Effector memory CD4-positive, alpha-beta T cell (primary cell): ENCODE measurements around the gene IL1R2.

ENCODE experiments used
- DNase-seq, 3 donors: peaks; one replicate each; pipeline ENCODE4 v3.0.0-alpha.2; 2020
- H3K27ac ChIP-seq: 2 replicates; pipeline ENCODE4 v1.7.0; 2013; ENCODE audit warnings: mild to moderate bottlenecking, low read length, moderate library complexity; ENCODE audit not compliant: insufficient read depth, poor library complexity, severe bottlenecking
- H3K27me3 ChIP-seq: replicated peaks from 2 replicates; pipeline ENCODE4 v1.7.0; 2013; ENCODE audit warnings: mild to moderate bottlenecking, low read length; ENCODE audit not compliant: insufficient read depth, control insufficient read depth, poor library complexity, severe bottlenecking
- H3K36me3 ChIP-seq: 2 replicates; pipeline ENCODE4 v1.7.0; 2013; ENCODE audit warnings: mild to moderate bottlenecking, low read length, moderate library complexity; ENCODE audit not compliant: control insufficient read depth, insufficient read depth
- H3K4me1 ChIP-seq: 2 replicates; pipeline ENCODE4 v1.7.0; 2013; ENCODE audit warnings: low read length, mild to moderate bottlenecking; ENCODE audit not compliant: control insufficient read depth, insufficient read depth, poor library complexity, severe bottlenecking
- H3K4me3 ChIP-seq: 2 replicates; pipeline ENCODE4 v1.7.0; 2013; ENCODE audit warnings: low read length, low read depth, mild to moderate bottlenecking; ENCODE audit not compliant: insufficient read depth, poor library complexity, severe bottlenecking
- H3K9me3 ChIP-seq: 2 replicates; pipeline ENCODE4 v1.7.0; 2013; ENCODE audit warnings: mild to moderate bottlenecking, low read length, moderate library complexity; ENCODE audit not compliant: control insufficient read depth

The IL1R2 gene

GRCh38 chr2:102028470-102028869, 36.7 kb downstream of the IL1R2 start:
- Histone ChIP-seq H3K9me3 (no peaks in the 10 kb centered on the region), H3K4me1 (peaks cover 6% of the 10 kb centered on the region), H3K27ac (no peak overlapping the region), H3K4me3 (no peak overlapping the region), H3K27me3 (no peaks in the 10 kb centered on the region), H3K36me3 (no peaks in the 10 kb centered on the region)
- no peak for DNase-seq

DNA sequence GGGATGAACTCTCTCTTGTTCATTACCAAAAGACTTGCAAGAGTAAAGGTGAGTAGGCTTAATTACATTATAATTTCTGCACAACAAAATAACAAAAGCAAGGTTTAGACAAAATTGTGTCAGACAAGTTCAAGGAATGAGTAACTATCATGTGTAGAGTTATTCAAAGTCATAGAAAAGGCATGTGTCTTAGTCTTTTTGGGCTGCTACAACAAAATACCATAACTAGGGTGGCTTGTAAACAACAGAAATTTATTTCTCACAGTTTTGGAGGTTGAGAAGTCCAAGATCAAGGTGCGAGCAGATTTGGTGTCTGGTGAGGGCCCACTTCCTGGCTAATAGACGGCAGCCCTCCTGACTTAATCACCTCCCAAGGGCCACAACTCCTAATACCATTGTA, 37.6 kb downstream of the IL1R2 start:
- no peak for DNase-seq
- Histone ChIP-seq H3K27ac (no peak overlapping the region), H3K4me3 (no peak overlapping the region), H3K9me3 (no peaks in the 10 kb centered on the region), H3K4me1 (peaks cover 9% of the 10 kb centered on the region), H3K27me3 (no peaks in the 10 kb centered on the region), H3K36me3 (no peaks in the 10 kb centered on the region)

DNA sequence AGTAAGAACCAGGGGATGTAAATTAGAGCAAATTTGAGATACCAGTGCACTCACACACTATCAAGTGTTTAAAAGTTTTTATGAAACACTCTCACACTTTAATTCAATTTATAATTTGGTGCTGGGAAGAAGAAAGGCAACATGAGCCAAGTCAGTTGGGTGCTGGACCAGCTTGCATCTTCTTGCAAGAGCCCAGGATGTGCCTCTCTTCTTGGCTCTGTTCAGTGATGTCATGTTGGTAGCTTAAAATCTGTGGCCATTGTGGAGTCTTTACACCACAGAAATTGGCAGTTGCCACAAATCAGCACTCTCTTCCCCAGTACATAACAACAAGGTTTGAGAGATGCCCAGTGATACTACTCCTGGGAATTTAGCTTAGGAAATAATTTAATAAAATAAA, 38.2 kb downstream of the IL1R2 start:
- Histone ChIP-seq H3K9me3 (no peaks in the 10 kb centered on the region), H3K36me3 (no peaks in the 10 kb centered on the region), H3K27me3 (no peaks in the 10 kb centered on the region), H3K4me1 (peaks cover 9% of the 10 kb centered on the region), H3K4me3 (no peak overlapping the region), H3K27ac (no peak overlapping the region)
- no peak for DNase-seq

GRCh38 chr2:102030502-102030854, 38.7 kb downstream of the IL1R2 start:
- H3K27me3 ChIP-seq = no peaks in the 10 kb centered on the region
- H3K9me3 ChIP-seq = no peaks in the 10 kb centered on the region
- H3K27ac ChIP-seq = no peak overlapping the region
- H3K36me3 ChIP-seq = no peaks in the 10 kb centered on the region
- no peak for DNase-seq
- H3K4me1 ChIP-seq = peaks cover 9% of the 10 kb centered on the region
- no peak overlapping the region for H3K4me3 ChIP-seq

GRCh38 chr2:102030855-102031527, 39.2 kb downstream of the IL1R2 start:
- no peak for DNase-seq
- no peaks in the 10 kb centered on the region for H3K36me3 ChIP-seq
- peaks cover 9% of the 10 kb centered on the region for H3K4me1 ChIP-seq
- no peaks in the 10 kb centered on the region for H3K9me3 ChIP-seq
- no peak overlapping the region for H3K27ac ChIP-seq
- H3K27me3 ChIP-seq = no peaks in the 10 kb centered on the region
- no peak overlapping the region for H3K4me3 ChIP-seq

DNA sequence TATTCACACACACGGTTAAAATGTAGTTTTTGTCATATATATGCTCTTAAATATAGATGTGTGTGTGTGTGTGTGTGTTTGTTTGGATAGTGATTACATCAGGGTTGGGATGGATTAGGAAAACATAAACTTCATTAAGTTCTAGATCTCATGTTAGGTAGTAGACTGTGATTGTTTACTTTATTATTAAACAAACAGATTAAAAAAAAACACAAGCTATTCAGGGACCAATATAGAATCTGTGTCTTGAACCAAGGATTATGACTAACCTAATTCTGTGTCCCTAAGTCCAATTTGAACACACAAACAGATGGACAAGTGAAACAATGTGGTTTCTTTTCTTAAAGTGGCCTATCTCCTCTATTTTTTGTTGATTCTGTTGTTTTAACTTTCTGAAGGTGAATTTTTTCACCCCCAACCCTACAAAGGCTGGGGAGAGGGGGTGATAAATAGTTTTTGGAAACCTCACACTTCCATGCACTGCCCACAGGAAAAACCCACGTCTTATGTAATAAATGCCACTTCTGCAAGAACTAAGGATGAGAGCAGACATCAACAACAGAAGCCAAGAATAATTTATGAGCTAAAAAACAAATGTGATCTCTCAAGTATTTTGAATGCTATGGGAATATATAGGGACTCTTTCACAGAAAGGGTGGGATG, 40.7 kb downstream of the IL1R2 start:
- H3K4me1 ChIP-seq = peaks cover 9% of the 10 kb centered on the region
- no peak overlapping the region for H3K27ac ChIP-seq
- H3K36me3 ChIP-seq = no peaks in the 10 kb centered on the region

DNA sequence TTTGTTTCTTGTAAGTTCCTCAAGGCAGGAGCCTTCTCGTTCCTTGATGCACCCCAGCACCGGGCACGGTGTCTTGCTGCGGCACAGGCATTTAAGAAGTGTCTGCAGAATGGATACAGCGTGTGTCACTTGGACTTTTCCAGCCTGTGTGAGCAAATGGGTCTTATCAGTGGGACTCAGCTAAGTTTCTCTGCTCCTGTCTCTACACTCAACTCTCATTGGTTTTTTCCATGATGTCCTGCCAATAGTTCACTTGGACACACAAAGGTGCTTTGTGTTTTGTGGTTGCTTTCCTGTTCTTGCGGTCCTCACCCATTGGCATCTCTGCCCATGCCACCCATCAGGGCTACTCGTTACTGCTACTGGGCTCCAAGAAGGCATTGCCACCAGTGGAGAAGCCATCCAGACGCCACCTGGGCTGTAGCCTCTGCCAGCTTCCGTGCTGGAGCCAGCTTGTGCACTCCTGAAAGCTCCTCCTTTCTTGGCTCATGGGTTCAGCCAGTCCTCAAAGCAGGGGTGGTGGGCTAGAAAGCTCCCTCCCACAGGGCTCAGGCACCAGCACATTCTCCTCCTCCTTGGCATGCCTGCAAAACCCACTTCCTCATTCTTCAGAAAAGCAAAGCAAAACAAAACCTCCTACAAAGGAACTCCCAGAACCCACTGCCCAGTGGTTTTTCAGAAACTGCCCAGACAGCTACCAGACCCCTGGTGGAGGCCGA, 41.4 kb downstream of the IL1R2 start:
- no peaks in the 10 kb centered on the region for H3K36me3 ChIP-seq
- H3K4me1 ChIP-seq = peaks cover 9% of the 10 kb centered on the region
- no peak for DNase-seq
- no peaks in the 10 kb centered on the region for H3K9me3 ChIP-seq
- H3K4me3 ChIP-seq = no peak overlapping the region
- H3K27me3 ChIP-seq = no peaks in the 10 kb centered on the region
- no peak overlapping the region for H3K27ac ChIP-seq

More for the DNA sequence above, 40.7 kb downstream of the IL1R2 start:
- Histone ChIP-seq H3K9me3 (no peaks in the 10 kb centered on the region), H3K4me3 (no peak overlapping the region), H3K27me3 (no peaks in the 10 kb centered on the region)
- no peak for DNase-seq

DNA sequence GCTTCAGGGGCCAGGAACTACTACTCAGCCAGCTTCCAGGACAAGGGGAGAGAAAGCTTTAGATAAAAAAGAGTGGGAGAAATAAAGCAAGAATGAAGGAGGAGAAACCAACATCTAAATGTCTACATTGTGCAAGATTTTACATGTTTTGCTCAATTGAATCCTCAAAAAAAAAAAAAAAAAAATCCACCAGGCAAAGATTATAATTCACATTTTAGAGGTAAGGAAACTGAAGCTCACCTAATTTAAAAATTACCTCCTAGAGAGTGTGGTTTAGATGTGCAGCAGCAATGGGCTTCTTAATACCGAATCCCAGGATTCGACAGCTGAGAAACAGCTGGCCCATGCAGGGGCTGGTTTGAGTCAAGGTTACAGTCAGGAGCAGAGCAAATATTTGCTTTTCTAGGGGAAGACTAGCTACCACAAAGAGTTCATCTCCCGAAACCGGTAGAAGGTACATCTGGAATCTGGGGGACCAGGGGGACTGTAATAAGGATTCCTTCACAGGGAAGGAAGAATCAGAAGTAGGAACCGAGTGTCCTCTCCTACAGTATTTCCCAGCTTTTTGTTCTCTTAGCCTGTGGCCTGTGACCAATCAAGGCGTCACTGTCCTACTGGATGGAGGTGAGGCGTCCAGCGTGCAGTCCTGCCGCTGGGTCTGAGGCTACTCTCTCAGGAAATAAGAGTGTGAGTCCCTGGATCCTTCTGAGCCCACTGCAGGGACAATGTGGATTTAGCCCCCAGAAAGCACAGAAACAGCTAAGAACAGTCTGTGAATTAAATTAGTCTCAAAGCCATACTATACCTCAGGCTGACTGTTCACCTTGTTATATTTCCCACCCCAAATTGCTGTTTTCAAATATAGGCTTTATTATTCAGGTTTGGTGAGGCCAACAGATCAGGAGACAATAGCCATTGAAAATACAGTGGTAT, 42.3 kb downstream of the IL1R2 start:
- DNase-seq = no peak
- Histone ChIP-seq H3K4me1 (peaks cover 9% of the 10 kb centered on the region), H3K36me3 (no peaks in the 10 kb centered on the region), H3K27me3 (no peaks in the 10 kb centered on the region), H3K9me3 (no peaks in the 10 kb centered on the region), H3K4me3 (no peak overlapping the region), H3K27ac (no peak overlapping the region)

DNA sequence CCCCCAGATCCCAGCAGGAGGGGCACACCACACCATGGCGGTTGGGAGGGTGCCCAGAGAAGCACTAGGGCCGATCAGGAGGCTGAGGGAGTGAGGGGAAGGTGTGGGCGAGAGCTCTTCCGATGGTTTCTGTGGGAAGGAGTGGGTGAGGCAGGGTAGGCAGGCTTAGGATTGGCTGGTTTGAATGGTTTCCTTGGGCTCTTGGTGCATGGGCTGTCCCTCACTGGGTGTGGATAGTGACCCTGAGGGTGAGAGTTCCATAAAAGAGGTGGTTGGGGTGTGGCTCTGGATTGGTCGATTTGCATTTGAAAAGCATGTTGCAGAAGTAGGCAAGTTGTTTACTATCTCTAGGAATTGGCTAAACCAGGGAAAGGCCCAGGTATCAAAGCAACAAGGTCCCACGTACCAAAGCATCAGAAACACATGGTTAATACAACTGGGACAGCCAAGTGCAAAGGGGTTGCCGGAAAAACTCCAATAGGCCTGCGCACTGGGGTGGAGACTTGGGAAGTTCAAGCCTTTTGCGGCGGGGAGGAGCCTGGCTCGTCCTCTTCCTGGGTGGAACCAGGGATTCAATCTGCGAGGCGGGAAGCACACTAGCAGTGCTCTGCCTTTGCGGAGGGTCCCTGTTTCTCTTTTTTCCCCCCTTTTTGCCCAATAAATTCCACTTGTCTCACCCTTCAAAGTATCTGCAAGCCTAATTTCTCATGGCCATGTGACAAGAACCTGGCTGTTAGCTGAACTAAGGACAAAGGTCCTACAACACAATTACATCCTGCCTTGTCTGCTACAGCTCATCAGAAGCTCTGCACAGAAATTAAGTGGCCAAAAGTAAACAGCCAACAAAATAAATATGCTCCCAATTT, 43.2 kb downstream of the IL1R2 start:
- H3K4me1 ChIP-seq = peaks cover 9% of the 10 kb centered on the region
- H3K27me3 ChIP-seq = no peaks in the 10 kb centered on the region
- H3K36me3 ChIP-seq = no peaks in the 10 kb centered on the region
- DNase-seq = no peak
- H3K4me3 ChIP-seq = no peak overlapping the region
- no peaks in the 10 kb centered on the region for H3K9me3 ChIP-seq
- H3K27ac ChIP-seq = no peak overlapping the region
